Measurements from ENCODE around the gene SLC6A11. TPM values are rescaled to one million over a fixed set of nuclear protein-coding genes. Genes with fewer than 3 reads are reported as not detected.

SLC6A11 gene
- total and polyA plus RNA-seq, 9 of the 15 experiments (the other 6 are each of a cell fraction or from before 2014, with no cell fraction given), result 0.04 TPM; not detected in 8

DNA sequence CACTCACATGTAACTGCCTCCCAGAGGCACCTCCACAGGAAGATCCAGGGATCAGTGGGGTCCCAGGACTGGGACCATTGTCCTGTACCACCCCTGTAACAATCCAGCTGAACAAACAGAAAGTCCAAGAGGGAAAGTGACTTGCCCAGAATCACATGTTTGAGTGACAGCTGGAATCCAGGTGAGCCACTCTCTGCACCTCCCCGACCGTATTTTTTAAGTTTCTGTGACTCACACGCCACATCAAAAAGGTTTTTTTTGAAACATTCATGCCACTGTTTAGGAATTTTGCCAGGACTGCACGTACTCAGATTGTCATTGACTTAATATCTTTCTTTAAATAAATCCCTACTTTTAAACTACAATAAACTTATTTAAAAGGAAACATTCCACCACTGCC is 166.8 kb downstream of the SLC6A11 start:
- no peak for FAIRE-seq
- BruUV-seq (replicated peaks), result no TSS peak

More for the DNA sequence above, 166.8 kb downstream of the SLC6A11 start:
- in situ Hi-C loops (cut with MboI) (no loop called here), intact Hi-C loops (cut with micrococcal nuclease) (loop anchor here (10.0 kb wide), 1 partner anchor 228 kb away; no protein-coding TSS in a partner anchor)
- no peak for TF ChIP-seq BHLHE40 (IDR thresholded peaks at IDR 0.05; ENCODE audit: low read length)
- TF ChIP-seq PRMT5 (CRISPR knock-in tag; IDR thresholded peaks at IDR 0.05), result no peak
- TF ChIP-seq, protein P1, sequence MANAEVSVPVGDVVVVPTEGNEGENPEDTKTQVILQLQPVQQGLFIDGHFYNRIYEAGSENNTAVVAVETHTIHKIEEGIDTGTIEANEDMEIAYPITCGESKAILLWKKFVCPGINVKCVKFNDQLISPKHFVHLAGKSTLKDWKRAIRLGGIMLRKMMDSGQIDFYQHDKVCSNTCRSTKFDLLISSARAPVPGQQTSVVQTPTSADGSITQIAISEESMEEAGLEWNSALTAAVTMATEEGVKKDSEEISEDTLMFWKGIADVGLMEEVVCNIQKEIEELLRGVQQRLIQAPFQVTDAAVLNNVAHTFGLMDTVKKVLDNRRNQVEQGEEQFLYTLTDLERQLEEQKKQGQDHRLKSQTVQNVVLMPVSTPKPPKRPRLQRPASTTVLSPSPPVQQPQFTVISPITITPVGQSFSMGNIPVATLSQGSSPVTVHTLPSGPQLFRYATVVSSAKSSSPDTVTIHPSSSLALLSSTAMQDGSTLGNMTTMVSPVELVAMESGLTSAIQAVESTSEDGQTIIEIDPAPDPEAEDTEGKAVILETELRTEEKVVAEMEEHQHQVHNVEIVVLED (CRISPR knock-in tag; IDR thresholded peaks at IDR 0.05), result no peak
- no peak for TF ChIP-seq RAD51 (IDR thresholded peaks at IDR 0.05; ENCODE audit: borderline replicate concordance, low read depth)
- no peak for TF ChIP-seq IRF1 (CRISPR knock-in tag; IDR thresholded peaks at IDR 0.05; ENCODE audit: borderline replicate concordance)
- TF ChIP-seq, protein P2, sequence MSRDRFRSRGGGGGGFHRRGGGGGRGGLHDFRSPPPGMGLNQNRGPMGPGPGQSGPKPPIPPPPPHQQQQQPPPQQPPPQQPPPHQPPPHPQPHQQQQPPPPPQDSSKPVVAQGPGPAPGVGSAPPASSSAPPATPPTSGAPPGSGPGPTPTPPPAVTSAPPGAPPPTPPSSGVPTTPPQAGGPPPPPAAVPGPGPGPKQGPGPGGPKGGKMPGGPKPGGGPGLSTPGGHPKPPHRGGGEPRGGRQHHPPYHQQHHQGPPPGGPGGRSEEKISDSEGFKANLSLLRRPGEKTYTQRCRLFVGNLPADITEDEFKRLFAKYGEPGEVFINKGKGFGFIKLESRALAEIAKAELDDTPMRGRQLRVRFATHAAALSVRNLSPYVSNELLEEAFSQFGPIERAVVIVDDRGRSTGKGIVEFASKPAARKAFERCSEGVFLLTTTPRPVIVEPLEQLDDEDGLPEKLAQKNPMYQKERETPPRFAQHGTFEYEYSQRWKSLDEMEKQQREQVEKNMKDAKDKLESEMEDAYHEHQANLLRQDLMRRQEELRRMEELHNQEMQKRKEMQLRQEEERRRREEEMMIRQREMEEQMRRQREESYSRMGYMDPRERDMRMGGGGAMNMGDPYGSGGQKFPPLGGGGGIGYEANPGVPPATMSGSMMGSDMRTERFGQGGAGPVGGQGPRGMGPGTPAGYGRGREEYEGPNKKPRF (IDR thresholded peaks at IDR 0.05; ENCODE audit: low read depth, low read length), result no peak
- TF ChIP-seq E2F6 (IDR thresholded peaks at IDR 0.05; ENCODE audit: borderline replicate concordance in 1 of 2, extremely low read depth in 1 of 2, insufficient read depth in 1 of 2, insufficient read length in 1 of 2, low read depth in 1 of 2, low read length in 1 of 2, poor library complexity in 1 of 2, severe bottlenecking in 1 of 2), result no peak
- TF ChIP-seq MAZ (CRISPR knock-in tag; conservative IDR thresholded peaks at IDR 0.05 in 1 of 2, IDR thresholded peaks at IDR 0.05 in 1 of 2), result no peak
- no peak for TF ChIP-seq RBM39 (optimal IDR thresholded peaks at IDR 0.05; ENCODE audit: low read depth, low read length)
- TF ChIP-seq, protein P3, sequence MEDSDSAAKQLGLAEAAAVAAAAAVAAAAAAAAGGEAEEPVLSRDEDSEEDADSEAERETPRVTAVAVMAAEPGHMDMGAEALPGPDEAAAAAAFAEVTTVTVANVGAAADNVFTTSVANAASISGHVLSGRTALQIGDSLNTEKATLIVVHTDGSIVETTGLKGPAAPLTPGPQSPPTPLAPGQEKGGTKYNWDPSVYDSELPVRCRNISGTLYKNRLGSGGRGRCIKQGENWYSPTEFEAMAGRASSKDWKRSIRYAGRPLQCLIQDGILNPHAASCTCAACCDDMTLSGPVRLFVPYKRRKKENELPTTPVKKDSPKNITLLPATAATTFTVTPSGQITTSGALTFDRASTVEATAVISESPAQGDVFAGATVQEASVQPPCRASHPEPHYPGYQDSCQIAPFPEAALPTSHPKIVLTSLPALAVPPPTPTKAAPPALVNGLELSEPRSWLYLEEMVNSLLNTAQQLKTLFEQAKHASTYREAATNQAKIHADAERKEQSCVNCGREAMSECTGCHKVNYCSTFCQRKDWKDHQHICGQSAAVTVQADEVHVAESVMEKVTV (CRISPR knock-in tag; IDR thresholded peaks at IDR 0.05), result no peak
- no peak for TF ChIP-seq U2AF1 (optimal IDR thresholded peaks at IDR 0.05; ENCODE audit: low read depth, low read length)
- no peak for TF ChIP-seq TSC22D4 (tag; IDR thresholded peaks at IDR 0.05)
- no peak for TF ChIP-seq CC2D1A (IDR thresholded peaks at IDR 0.05)
- no peak for TF ChIP-seq KDM4B (IDR thresholded peaks at IDR 0.05; ENCODE audit: borderline replicate concordance in 2 of 2, low read depth in 1 of 2)
- ChIA-PET CTCF (ENCODE audit: low intra/inter-chr PET ratio) (no interaction called here), POLR2A (no interaction called here)
- Histone ChIP-seq H3K9me1 (ENCODE audit: control insufficient read depth, insufficient read depth, low read length) (no peaks in the 10 kb centered on the region), H3K9me3 (replicated peaks; ENCODE audit: control insufficient read depth, insufficient read depth, low read depth, low read length) (no peaks in the 10 kb centered on the region), H2AFZ (ENCODE audit: low read depth, low read length) (no peak overlapping the region), H3K4me3 (no peak overlapping the region), H3K4me2 (ENCODE audit: insufficient read depth, low read length) (no peak overlapping the region), H3K4me1 (replicated peaks in 1 of 2; ENCODE audit: control insufficient read depth in 2 of 2, insufficient read depth in 2 of 2, low read length in 2 of 2) (no peaks in the 10 kb centered on the region), H3K79me2 (ENCODE audit: control insufficient read depth, insufficient read depth, low read length) (no peaks in the 10 kb centered on the region), H3K27ac (ENCODE audit: extremely low read depth, low read depth, low read length) (no peak overlapping the region), H3K27me3 (ENCODE audit: control insufficient read depth in 2 of 2, insufficient read depth in 2 of 2, low read length in 2 of 2) (peaks cover 0 to 11% of the 10 kb centered on the region in 2 experiments; a peak in 1 of 5 replicates), H3K36me3 (ENCODE audit: control insufficient read depth, insufficient read depth, low read length) (no peaks in the 10 kb centered on the region), H3K9ac (ENCODE audit: insufficient read depth in 1 of 2, low read depth in 2 of 2, low read length in 2 of 2) (no peak overlapping the region), H4K20me1 (replicated peaks; ENCODE audit: control insufficient read depth, insufficient read depth, low read length) (peaks cover 3% of the 10 kb centered on the region; the same call in 1 of the 2 replicates)
- ATAC-seq (no peak), DNase-seq (ENCODE audit: extremely low read depth in 1 of 4, low spot score in 3 of 4) (no peak)
- 0% methylated on average over 4 of the region's 4 CpGs for WGBS (ENCODE audit: insufficient coverage, low coverage, missing lambda C conversion rate)

Data from K562 (cell line).